K562 (cell line): ENCODE data around the gene CERS6.

Source experiments
- SMC3 ChIP-seq: conservative IDR thresholded peaks from 2 replicates; pipeline ENCODE4 v1.6.1; 2011; ENCODE audit warnings: low read depth, low read length, improper control_type of control experiment; ENCODE audit not compliant: insufficient read depth
- TRIM28 ChIP-seq: fragments of 450-650 bp; IDR thresholded peaks from 2 replicates; pipeline ENCODE4 v1.6.1; 2017

- TF ChIP-seq SMC3 (no peak), TRIM28 (no peak)
Measured at GRCh38 chr2:168819050-168819715, 363.1 kb downstream of the CERS6 start.
